Kidney (tissue), 14 donors: ENCODE measurements around the gene HOXD11. TPM values are rescaled to one million over a fixed set of nuclear protein-coding genes. Genes with fewer than 3 reads are reported as not detected.

ENCODE experiments used
- DNase-seq, 5 donors: peaks; one replicate each; pipeline ENCODE4 v3.0.0-alpha.2; 2013 to 2020
- FAIRE-seq: peaks from 2 replicates; lab custom pipeline; 2012; peaks lifted over from hg19 to GRCh38; lab: Jason Lieb, UNC
- H3K27ac ChIP-seq, 2 donors: one replicate each; pipeline ENCODE4 v1.7.0; 2013; ENCODE audit warnings: low read depth in 2 of 2, low read length in 2 of 2, inconsistent platforms in 1 of 2
- H3K27me3 ChIP-seq: one replicate; pipeline ENCODE4 v1.7.1; 2013; ENCODE audit warnings: low read length, inconsistent platforms; ENCODE audit not compliant: control insufficient read depth, insufficient read depth
- H3K36me3 ChIP-seq, 3 donors: one replicate each; pipeline versions ENCODE4 v1.7.0 to v1.7.1; 2013; ENCODE audit warnings: low read length in 3 of 3, control low read depth in 1 of 3, inconsistent platforms in 1 of 3; ENCODE audit not compliant: insufficient read depth in 3 of 3, control insufficient read depth in 2 of 3
- H3K4me1 ChIP-seq, 3 donors: one replicate each; pipeline versions ENCODE4 v1.7.0 to v1.7.1; 2013; ENCODE audit warnings: low read length in 3 of 3, inconsistent platforms in 1 of 3, low read depth in 1 of 3; ENCODE audit not compliant: control insufficient read depth in 2 of 3, insufficient read depth in 2 of 3
- H3K4me3 ChIP-seq, 3 donors: one replicate each; pipeline versions ENCODE4 v1.7.0 to v1.8.1; 2013; ENCODE audit warnings: low read length in 3 of 3, control low read depth in 1 of 3, inconsistent platforms in 1 of 3
- H3K9ac ChIP-seq, 3 donors: one replicate each; pipeline versions ENCODE4 v1.7.0 to v1.7.1; 2013; ENCODE audit warnings: low read length in 3 of 3, control low read depth in 1 of 3, inconsistent platforms in 1 of 3
- H3K9me3 ChIP-seq, 3 donors: one replicate each; pipeline versions ENCODE4 v1.7.0 to v1.7.1; 2013; ENCODE audit warnings: low read length in 3 of 3, control low read depth in 1 of 3, inconsistent platforms in 1 of 3; ENCODE audit not compliant: control insufficient read depth in 2 of 3, insufficient read depth in 1 of 3
- CTCF ChIP-seq: IDR thresholded peaks from 3 replicates; pipeline ENCODE4 v1.5.1; 2012; ENCODE audit warnings: mild to moderate bottlenecking, moderate library complexity, borderline replicate concordance; ENCODE audit not compliant: insufficient read depth; ENCODE audit errors: extremely low read depth
- intact Hi-C: fragments of 100-400 bp; cut with DNase I; formaldehyde crosslinking; loops from one replicate; pipeline ENCODE4 v1.11.1; 2022
- polyA plus RNA-seq: library from polyadenylated mRNA; stranded (reverse); fragments of 350-450 nt; fragmentation: Illumina TruSeq; extraction: RNeasy Lipid Tissue Mini Kit (QIAGEN cat#74804); gene quantifications from one replicate; pipeline ENCODE4 v1.2.3, GENCODE V29; 2014; ENCODE audit warnings: low read depth, low replicate concordance; ENCODE audit not compliant: insufficient read depth
- total RNA-seq: library from RNA; stranded (reverse); fragmentation: NEBNext Ultra II Directional; extraction: Animal tissue kit (Norgen Biotek cat#: 25700); gene quantifications from one replicate; pipeline ENCODE4 v1.2.1, GENCODE V29; 2021
- donor health status: control.
- donor health status: control.
- donor health status: control.
- donor health status: control.
- donor health status: control.
- donor health status: DM: yes; HTN: yes; CAD: no.
- donor health status: Normal renal cell carcinoma (clear cell type).

HOXD11 gene
- total and polyA plus RNA-seq, 2 donors from 2014 or later = 5.8 to 15.9 TPM

- peak overlapping the region in 2 of 3 donors; percentile 13 to 40 for H3K4me3 ChIP-seq
- H3K9me3 ChIP-seq = no peaks in the 10 kb centered on the region
- no peaks in the 10 kb centered on the region for H3K36me3 ChIP-seq
- FAIRE-seq (no peak), DNase-seq (peak in 4 of 5 donors; percentile 39 to 57 (median 48))
- H3K9ac ChIP-seq = no peak overlapping the region
- intact Hi-C loops = no loop called here
- no peak for TF ChIP-seq CTCF
- no peak overlapping the region for H3K27ac ChIP-seq
- H3K4me1 ChIP-seq = peaks cover 0 to 7% (median 5%) of the 10 kb centered on the region in 3 donors
- peaks cover 62% of the 10 kb centered on the region for H3K27me3 ChIP-seq
Observed at GRCh38 chr2:176066645-176067588, 40.2 kb upstream of the HOXD11 start.

- FAIRE-seq = no peak
- Histone ChIP-seq H3K36me3 (no peaks in the 10 kb centered on the region), H3K27me3 (peaks cover 70% of the 10 kb centered on the region), H3K9ac (no peak overlapping the region), H3K27ac (no peak overlapping the region), H3K4me3 (peak overlapping the region in 1 of 3 donors; percentile 40), H3K9me3 (no peaks in the 10 kb centered on the region), H3K4me1 (peaks cover 0 to 7% (median 5%) of the 10 kb centered on the region in 3 donors)
- peak; percentile 37 to 66 (median 54) for DNase-seq
- TF ChIP-seq CTCF = no peak
- intact Hi-C loops = no loop called here
Observed at GRCh38 chr2:176067589-176068418, 39.3 kb upstream of the HOXD11 start.

GRCh38 chr2:176068419-176068832 is 38.7 kb upstream of the HOXD11 start:
- H3K27ac ChIP-seq = no peak overlapping the region
- H3K9me3 ChIP-seq = no peaks in the 10 kb centered on the region
- H3K9ac ChIP-seq = no peak overlapping the region
- no peaks in the 10 kb centered on the region for H3K36me3 ChIP-seq
- DNase-seq (peak in 4 of 5 donors; percentile 63 to 74 (median 68)), FAIRE-seq (no peak)
- peaks cover 0 to 7% (median 5%) of the 10 kb centered on the region in 3 donors for H3K4me1 ChIP-seq
- no peak for TF ChIP-seq CTCF
- H3K27me3 ChIP-seq = peaks cover 73% of the 10 kb centered on the region
- intact Hi-C loops = no loop called here
- H3K4me3 ChIP-seq = no peak overlapping the region
